Islet precursor cell (in vitro differentiated cells): ENCODE measurements around the gene PRDX2.
"Not testable (repeated sequence)": the region's sequence is repeated elsewhere in the genome, so short reads cannot be mapped to it uniquely, and the experiment has no call there.

Source experiments
- DNase-seq: peaks from one replicate; pipeline ENCODE4 v3.0.0-alpha.2; 2018

Gene PRDX2

DNA sequence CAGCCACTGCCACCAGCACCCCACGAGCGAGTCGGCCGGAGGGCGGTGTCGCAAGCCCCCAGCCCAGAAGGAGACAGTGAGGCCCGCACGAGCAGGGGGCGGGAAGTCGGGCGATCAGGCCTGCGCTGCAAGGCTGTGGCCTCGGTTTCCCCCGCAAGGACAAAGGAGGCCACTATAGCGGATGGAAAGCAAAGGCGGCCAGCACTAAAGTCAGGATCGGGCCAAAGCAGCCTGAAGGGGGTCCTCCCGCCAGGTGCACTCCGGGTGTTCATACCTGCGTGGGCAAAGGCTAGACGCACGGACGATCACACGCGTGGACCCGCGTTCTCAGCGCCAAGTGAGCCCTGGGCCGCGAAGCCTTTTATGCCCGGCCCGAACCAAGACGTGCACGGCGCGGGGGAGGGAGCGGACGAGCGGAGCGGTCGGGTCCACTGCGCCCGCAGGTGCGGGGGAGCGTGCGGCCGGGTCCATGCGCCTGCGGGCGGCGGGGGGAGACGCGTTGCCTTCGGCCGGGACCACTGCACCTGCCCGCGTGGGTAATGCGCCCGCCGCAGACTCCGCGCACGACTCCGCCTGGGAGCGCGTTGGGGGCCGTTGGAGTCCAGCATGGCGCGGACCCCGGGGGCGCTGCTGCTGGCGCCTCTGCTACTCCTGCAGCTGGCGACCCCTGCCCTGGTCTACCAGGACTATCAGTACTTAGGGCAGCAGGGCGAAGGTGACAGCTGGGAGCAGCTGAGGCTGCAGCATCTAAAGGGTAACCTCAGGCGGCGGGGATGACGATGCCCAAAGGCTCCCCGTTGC, at the start of gene PRDX2, which contains the start of gene THSD8:
PRDX2 (minus strand) TSS at position 335 of the 801 bp plus-strand sequence. CDS start 539 bp downstream, outside the sequence.
THSD8 (plus strand) TSS at position 604 of the 801 bp plus-strand sequence; CDS start at position 607, 3 bp downstream.
- peak; percentile 80 for DNase-seq

DNA sequence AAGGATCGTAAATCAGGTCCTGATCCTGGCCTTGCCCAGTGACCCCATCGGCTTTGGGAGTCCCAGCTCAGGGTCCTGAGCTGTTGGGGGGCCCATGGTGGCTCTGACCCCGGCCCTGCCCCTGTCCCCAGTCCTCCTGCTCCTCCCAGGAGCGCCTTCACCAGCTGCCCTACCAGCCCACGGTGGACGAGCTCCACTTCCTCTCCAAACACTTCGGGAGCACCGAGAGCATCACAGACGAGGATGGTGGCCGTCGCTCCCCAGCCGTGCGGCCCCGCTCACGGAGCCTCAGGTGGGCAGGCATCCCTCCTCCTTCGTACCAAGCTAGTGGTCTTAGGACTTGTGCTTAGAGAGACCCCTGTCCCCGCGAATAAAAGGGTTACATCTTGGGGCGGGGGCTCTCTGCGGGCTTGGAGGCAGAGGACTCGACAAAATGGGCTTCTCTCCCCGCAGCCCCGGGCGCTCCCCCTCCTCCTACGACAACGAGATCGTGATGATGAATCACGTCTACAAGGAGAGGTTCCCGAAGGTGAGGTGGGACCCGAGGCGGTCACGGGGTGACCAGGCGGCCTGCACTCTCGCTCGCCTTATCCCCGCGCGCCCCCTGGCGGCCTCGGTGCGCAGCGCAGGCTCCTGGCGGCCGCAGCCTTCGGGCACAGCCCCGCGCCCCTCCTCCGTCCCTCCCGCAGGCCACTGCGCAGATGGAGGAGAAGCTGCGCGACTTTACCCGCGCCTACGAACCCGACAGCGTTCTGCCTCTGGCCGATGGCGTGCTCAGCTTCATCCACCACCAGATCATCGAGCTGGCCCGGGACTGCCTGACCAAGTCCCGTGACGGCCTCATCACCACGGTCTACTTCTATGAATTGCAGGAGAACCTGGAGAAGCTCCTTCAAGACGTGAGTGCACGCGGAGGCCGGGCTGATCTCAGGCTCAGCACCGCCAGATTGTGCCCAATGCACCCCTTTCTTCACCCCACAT, 45.8 kb upstream of the PRDX2 start:
- DNase-seq = peak; percentile 94

DNA sequence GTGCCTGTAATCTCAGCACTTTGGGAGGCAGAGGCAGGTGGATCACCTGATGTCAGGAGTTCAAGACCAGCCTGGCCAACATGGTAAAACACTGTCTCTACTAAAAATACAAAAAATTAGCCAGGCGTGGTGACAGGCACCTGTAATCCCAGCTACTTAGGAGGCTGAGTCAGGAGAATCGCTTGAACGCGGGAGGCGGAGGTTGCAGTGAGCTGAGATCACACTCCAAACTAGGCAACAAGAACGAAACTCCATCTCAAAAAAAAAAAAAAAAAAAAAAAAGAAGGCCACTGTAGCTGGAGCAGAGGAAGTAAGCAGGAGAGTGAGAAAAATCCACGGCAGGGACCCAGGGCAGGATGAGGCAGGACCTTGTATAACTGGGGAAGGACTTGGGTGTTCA, 45.0 kb upstream of the PRDX2 start:
- DNase-seq = not testable (repeated sequence)

DNA sequence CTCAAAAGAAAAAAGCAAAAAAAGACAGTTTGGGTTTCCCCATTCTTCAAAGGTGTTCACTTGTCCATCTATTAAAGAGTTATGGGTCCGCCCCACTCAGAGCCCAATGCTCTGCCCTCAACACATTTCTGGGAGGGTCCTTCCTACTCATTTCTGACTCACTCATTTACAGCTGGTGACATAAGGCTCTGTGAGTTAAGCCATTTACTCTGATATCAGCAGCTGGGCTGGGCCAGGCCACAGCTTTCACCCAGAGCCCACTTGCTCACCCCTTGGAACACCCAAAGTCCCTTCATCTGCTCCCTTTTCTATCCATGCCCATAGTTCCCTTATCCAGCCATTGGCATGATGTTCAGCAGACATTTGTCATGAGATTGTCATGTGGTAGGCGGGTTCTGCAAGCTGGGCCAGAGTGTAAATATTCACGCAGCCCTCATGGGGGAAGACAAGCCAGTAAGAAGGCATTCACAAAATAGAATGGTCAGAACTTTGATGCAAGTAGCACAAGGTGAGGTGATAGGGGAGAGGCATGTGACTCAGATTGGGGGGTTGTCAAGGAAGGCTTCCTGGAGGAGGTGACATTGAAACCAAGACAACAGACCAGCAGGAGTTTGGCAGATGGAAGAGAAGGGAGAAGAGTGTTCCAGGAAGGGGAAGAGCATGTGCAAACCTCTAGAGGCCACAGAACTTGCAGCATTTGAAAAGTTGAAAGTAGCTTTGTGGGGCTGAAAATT, 42.6 kb upstream of the PRDX2 start:
- DNase-seq = no peak

DNA sequence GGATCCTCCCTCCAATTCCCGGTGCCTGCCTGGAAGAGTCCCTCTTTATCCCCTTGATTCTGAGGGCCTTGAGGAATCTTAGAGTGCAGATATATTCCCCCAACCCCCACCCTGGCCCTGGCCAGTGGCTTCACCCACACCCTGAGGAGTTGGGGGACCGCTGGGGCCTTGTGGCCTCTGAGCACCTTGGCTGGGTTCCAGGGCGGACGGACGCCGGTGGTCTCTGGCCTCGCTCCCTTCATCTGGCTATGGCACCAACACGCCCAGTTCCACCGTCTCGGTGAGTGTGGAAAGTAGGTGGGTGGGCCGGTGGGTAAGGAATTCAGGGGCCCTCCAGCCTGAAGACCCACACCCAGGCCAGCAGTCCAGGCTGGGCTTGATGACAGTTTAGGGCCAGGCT, 41.7 kb upstream of the PRDX2 start:
- no peak for DNase-seq

DNA sequence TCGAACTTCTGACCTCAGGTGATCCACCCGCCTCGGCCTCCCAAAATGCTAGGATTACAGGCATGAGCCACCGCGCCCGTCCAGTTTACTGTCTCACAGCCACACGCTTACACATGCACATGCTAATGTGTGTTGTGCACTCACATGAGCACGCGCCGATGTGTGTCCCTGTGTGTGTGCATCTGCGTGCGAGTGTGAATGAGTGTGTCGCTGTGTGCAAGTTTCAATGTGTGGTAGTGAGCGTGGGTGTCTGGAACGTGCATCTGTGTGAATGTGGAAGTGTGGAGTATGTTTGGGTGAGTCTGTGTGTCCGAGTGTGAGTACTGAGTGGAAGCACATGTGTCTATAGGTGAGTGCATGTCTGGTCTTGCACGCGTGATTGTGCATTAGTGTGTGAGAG, 40.9 kb upstream of the PRDX2 start:
- no peak for DNase-seq

DNA sequence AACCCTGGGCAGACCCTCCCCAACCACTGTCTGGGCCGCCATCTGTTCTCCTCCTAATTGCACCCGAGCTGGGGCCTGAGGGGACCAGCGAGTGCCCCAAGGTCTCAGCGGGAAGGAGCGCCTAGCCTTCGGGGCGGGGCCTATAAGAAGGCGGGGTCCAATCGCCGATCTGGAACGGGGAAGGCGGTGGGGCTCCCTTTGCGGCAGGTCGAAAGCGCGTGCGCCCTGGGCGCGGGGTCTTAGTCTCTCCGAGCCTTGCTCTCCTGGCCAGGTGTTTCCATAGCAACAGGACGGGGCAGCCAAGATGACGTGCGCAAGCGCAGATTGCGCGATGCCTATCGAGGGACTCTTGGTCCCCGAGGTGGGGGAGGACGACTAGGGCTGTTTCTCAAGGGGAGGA, 39.5 kb upstream of the PRDX2 start:
- peak; percentile 94 for DNase-seq

DNA sequence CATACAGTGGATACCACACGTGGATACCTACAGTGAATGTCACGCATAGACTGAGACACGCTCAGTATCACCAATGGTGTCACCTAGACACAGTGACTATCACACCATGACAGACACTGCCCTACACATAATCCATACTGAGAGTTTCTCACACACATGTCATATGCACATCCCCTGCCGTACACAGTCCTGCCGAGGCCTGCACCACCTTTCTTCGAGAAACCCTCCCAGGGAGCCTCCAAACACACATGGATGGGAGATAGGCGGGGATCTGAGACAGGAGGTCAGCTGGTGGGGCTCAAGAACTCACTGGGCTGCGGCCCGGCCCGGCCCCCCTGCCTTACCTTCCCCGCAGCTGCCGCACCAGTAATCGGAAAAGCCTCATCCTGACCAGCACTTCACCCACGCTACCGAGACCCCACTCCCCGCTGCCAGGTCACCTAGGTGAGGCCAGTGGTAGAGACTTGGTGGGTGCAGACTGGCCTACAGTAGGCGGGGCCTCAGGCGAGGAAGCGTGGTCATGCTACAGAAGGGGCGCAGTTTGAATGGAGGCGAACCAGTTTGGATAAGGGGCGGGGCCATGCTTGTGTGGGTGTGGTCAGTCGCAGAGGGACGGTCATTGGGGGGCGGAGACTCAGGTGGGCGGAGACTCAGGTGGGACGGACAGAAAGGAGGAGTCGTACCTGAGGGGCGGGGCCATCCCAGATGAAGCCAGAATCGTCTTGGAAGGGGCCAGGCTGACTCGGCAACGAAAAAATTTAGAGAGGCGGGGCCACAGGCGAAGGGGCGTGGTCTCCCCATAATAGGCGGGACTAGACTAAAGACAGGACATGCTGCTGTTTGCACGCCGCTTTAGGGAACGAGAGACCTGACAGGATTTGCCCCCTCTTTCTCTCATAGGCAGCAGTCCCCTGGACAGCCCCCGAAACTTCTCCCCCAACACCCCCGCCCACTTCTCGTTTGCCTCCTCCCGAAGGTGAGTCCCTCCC, 38.8 kb upstream of the PRDX2 start:
- DNase-seq = peak; percentile 97

DNA sequence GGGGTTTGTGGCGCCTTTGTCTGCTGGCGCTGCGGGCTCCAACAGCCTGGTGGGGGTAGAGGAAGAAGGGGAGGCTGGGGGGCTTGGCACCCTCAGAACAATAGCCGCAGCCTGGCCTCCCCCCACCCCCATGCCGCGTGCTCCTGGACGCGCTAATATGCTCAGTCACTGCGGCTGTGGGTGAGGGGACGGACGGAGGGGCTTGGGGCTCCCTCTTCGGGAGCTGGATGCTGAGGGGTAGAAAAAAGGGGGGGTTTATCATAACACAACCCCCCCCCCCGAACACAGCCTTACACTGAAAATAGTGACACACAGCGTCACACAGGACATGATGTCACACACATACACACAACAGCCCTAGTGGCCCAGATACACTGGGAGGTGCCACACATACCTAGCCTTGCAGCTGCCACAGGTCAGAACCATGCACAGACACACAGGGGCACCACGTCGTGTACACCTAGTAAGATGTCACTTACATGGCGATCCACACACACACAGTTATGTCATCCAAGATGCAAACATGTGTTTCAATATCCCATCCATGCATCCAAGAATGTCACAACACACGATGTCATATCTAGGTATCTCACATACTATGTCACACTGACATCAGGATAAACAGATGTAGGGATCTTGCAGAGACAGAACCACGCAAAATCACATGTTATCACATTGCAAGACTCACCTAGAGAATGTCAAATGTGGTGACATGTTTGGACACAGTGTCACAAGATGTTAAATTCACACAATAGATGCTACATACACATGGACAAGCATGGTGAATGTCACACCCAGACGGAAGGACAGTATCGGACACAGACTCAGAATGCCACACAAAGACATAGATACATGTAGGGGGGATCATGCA, 37.5 kb upstream of the PRDX2 start:
- no peak for DNase-seq

DNA sequence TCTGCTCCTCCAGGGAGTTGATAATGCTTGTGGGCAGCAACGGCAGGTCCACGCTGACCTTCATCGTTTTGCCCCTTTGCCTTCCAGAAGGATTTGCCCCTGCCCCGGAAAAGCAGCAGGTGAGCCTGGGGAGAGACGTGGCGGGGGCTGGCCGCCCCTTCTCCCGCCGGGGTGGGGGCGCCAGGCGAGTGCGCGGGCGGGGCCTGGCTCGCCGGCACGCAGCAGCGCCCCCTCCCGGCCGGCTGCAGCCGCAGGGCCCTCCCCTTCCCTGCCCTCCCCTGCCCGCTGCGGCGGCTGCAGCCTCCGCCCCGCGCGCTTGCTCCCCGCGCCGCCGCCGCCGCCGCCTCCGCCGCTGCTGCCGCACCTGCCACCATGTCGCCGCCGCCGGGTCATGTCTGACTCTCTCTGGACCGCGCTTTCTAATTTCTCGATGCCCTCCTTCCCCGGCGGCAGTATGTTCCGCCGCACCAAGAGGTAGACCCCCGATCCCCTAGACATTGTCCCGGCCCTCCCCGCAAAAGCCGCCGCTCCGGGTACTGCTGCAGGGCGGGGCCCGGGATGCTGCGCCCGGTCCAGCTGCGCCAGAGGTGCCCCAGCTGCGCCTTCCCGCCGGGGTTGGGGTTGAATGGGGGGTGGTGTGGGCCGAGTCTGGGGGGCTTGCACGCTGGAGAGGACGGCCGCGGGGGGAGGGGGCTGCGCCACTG, 36.7 kb upstream of the PRDX2 start, which contains the start of gene MAST1:
MAST1 (plus strand) TSS at position 334 of the 704 bp plus-strand sequence; CDS start at position 392, 58 bp downstream.
- peak; percentile 76 for DNase-seq

DNA sequence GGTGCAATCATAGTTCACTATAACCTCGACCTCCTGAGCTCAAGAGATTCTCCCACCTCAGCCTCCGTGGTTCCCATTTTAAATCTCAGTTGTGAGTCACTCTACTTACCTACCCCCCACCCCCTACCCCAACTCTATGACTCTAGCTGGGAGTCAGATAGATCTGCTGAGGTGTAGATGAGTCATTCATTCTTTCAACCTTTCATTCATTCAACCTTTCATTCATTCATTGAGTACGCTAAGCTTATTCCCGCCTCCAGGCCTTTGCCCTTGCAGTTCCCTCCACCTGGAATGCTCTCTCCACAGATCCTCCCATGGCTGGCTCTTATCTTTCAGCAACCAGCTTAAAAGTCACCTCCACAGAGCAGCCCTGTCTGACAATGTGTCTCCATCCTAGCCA, 35.6 kb upstream of the PRDX2 start:
- DNase-seq = peak; percentile 66

DNA sequence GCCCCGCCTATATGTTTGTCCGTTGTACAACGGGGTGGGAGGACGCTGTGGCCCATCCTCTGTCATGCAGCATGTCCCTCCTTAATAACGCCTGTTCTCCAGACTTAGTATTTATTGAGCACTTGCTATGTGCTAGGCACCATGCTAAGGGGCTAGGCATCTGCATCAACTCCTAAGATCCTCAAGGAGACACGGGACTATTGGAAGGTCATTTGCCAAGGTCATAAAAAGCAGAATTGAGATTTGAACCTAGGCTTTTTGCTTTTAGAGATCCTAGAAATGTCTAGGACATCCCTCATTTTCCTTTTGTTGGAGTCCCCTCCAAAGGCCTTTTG, 34.9 kb upstream of the PRDX2 start:
- DNase-seq = no peak

DNA sequence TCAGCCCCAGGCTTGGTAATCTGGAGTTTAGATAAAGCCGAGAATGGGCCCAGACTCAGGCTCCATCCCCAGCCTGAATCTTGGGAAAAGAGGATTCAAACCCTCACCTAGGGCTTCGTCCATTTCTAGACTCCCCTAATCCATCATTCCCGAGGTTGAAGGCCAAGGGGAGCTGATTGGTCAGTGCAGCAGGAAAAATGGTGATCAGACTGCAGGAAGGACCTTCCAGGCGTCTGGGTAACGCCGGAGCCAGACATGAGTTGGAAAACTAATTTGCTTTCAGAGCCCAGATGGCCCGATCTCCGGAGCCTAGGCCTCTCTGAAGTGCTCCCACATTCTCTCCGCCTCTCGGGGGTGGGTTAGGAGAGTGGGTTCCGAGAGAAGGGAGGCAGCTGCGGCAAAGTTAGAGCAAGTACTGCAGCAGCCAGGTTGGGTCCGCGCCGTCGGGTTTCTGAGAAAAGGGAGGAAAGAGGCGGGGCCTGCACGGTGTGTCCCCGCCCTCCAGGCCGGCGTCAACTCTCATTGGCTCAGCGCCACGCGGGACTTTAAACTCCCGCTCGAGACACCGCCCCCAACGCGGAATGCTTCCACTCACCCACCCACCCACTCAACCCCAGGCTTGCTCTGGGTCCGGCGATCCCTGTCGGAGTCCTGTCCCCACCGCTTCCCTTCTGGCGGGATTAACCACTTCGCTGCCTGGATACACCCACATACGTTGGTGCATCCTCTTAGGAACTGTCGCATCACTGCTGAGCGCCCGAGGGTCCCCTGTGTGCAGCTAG, 33.6 kb upstream of the PRDX2 start:
- DNase-seq = peak; percentile 68

DNA sequence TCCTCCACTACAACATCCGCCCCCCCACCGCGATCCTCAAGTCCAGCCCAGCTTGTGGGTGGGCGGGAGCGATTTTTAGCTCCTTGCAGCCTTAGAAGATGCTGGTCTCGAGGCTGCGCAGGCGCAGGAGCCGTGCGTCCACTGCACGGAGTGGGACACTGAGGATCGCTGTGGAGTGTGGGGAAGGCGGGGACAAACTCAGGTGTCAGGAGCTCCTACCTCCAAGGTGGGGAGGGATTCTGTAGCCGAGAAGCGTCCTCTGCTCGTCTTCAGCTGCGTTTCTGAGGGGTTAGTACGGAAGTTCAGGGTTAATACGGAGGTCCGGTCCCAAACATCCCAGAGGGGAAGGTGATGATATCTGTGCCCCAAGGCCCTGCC, 33.0 kb upstream of the PRDX2 start, which contains the start of gene RTBDN:
RTBDN (minus strand) TSS at position 14 of the 378 bp plus-strand sequence. CDS start 4,600 bp downstream, outside the sequence.
- DNase-seq = peak; percentile 66

DNA sequence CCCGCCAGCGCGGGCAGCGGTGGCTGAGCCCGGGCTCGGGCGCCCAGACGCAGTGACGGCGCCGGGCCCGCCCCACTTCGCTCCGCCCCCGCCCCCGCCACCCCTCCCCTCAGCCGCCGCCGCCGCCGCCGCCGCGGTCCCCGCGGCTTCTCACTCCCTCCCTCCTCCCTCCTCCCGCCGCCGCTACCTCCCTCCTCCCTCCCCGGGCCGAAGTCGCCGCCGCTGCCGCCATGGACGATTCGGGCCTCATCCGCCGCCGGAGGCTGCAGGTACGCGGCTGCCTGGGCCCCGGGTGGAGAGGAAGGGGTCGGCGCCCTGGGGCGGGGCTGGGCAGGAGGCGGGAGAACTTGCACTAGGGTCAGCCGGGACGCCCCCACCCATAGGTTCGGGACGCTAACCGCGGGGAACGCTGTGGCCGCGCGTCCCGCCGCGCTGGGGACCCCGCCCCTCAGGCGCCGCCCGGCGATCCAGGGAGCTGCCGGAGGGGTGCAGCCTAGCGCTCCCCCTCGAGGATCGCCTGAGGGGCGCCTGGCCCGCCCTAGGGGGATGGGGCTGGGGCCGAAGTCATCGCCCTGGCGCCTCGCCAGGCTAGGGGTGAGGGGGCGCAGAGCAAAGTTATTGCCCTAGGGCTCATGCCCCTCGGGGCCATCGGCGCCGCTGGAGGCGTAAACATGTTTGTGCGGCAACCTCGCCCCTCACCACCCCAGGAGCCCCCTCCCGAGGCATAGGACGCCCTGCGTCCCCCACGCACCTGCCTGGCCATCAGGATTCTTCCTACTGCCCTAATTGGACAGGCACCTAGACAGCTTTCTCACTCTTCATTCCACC, 32.4 kb upstream of the PRDX2 start:
- peak; percentile 81 for DNase-seq

DNA sequence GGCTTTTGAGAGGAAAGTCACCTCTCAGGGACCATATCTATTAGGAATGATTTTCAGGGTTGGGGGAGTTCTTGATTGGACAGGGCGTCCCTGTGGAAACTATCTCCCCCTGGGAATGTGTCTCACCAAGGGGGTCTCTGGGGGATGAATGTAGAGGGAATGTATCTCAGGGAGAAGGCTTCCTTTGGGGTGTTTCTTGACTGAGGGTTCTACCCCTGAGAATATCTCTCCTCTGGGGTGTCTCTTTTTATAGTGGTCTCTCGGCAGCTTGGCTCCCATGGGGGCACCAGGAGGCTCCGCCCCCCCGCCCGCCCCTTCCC, 31.8 kb upstream of the PRDX2 start:
- no peak for DNase-seq

DNA sequence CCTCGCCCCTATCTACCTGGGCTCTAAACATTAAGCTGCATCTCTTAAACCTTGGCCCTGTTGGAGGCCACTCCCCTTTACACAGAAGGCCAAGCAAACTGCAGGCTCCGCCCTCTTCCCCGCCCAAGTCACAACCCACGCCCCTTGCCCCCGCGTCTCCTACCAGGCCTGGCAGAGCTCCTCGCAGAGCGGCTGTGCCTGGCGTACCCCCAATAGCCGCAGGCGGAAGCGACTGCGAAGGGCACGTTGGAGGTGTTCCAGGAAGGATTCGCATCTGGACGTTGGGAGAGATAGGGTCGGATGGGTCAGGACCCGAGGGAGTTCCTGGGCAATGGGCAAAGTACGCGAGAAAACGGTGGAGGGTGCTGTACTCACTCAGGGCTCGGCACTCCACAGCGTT, 26.9 kb upstream of the PRDX2 start:
- DNase-seq = peak; percentile 80
